ENCODE data around the gene SYT13. TPM values are rescaled to one million over a fixed set of nuclear protein-coding genes. Genes with fewer than 3 reads are reported as not detected.

The SYT13 gene
- total and polyA plus RNA-seq, 2 experiments from 2014 or later, result 1.7 to 11.5 TPM

DNA sequence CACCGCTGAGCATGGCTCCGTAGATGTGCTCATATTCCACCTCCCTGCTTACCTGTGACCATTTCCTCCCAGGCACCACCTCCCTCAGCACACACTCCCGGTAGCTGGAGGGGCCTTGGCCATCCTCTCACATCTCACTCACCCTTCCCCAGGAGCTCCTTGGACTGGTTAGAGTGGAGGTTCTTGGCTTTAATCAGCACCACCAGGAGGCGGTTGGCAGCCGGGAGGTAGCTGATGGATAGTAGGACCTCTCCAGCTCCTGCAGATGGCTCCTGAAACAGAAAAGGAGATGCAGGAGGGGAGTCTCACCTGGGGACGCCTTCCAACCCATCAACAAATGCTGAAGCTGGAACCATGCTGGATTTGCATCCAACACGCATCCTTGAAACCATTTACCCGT lies 39.9 kb downstream of the SYT13 start:
- H3K27me3 ChIP-seq, result no peaks in the 10 kb centered on the region
- no peak for TF ChIP-seq EZH2phosphoT487 (IDR thresholded peaks at IDR 0.05; ENCODE audit: low read depth, severe bottlenecking, unreplicated experiment)
- no peak for TF ChIP-seq CTCF (IDR thresholded peaks at IDR 0.05; ENCODE audit: poor library complexity)
- no peak for TF ChIP-seq EZH2 (IDR thresholded peaks at IDR 0.05; ENCODE audit: borderline replicate concordance)
- H4K20me1 ChIP-seq (ENCODE audit: insufficient read depth, poor library complexity, severe bottlenecking), result no peaks in the 10 kb centered on the region
- H3K4me2 ChIP-seq, result no peak overlapping the region
- H3K9me3 ChIP-seq (ENCODE audit: low read depth), result no peaks in the 10 kb centered on the region
- H3K27ac ChIP-seq, result no peak overlapping the region
- H3K79me2 ChIP-seq, result no peaks in the 10 kb centered on the region
- H3K36me3 ChIP-seq (replicated peaks; ENCODE audit: insufficient read depth, low read depth), result no peaks in the 10 kb centered on the region
- 94% methylated on average over 8 of the region's 8 CpGs for WGBS (ENCODE audit: low lambda C conversion rate, missing lambda C conversion rate)
- peaks cover 4% of the 10 kb centered on the region for H3K4me1 ChIP-seq (ENCODE audit: insufficient read depth)
- H2AFZ ChIP-seq, result no peak overlapping the region
- no peak overlapping the region for H3K4me3 ChIP-seq
- no peak for DNase-seq (ENCODE audit: low spot score)
- no peaks in the 10 kb centered on the region for H3K9me2 ChIP-seq (replicated peaks; ENCODE audit: insufficient read depth)

DNA sequence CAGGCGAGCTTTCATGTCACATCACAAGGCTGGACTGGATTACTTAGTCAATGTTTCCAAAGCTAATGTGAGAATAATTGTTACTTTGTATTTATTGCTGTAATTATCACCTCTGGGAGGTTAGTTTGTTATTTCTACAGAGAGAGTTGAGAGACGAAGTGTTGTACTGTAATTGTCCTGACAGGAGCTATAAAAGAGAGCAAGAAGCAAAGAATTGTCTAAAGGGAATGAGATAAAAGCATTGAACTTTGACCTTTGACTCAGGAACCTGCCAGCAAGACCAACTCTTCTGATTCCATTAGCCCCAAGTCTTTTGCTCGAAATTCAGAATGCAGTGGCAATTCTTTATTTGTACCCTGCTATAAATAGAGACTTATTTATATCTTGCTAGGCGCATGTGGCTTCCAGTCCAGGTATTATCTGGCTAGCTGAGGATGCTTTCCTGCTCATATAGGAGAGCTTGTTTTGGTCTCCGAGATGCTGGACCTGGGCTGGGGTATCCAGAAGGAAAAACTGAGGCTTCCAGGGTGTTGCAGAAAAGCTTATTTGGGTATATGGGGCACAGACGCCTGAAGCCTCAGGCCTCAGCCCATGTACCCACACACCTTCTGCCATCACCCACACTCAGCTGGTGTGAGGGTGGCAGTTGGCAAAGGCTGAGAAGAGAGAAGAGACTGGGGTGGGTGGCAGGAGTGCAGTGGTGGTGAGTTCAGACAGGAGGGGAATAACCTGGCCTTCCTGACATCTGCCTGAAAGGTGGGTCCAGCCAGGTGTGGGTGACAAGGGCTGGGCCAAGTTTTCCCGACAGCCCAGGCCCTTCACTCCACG lies 40.7 kb downstream of the SYT13 start:
- H3K79me2 ChIP-seq, result no peaks in the 10 kb centered on the region
- no peaks in the 10 kb centered on the region for H4K20me1 ChIP-seq (ENCODE audit: insufficient read depth, poor library complexity, severe bottlenecking)
- H3K27ac ChIP-seq, result peak overlapping the region; percentile 20
- no peak for TF ChIP-seq CTCF (IDR thresholded peaks at IDR 0.05; ENCODE audit: poor library complexity)
- no peak for TF ChIP-seq EZH2 (IDR thresholded peaks at IDR 0.05; ENCODE audit: borderline replicate concordance)
- TF ChIP-seq EZH2phosphoT487 (IDR thresholded peaks at IDR 0.05; ENCODE audit: low read depth, severe bottlenecking, unreplicated experiment), result no peak
- no peak overlapping the region for H3K4me3 ChIP-seq
- no peaks in the 10 kb centered on the region for H3K27me3 ChIP-seq
- peaks cover 4% of the 10 kb centered on the region for H3K4me1 ChIP-seq (ENCODE audit: insufficient read depth)
- H3K9me2 ChIP-seq (replicated peaks; ENCODE audit: insufficient read depth), result no peaks in the 10 kb centered on the region
- no peaks in the 10 kb centered on the region for H3K36me3 ChIP-seq (replicated peaks; ENCODE audit: insufficient read depth, low read depth)
- WGBS (ENCODE audit: low lambda C conversion rate, missing lambda C conversion rate), result 78% methylated on average over 8 of the region's 8 CpGs
- H3K4me2 ChIP-seq, result no peak overlapping the region
- DNase-seq (ENCODE audit: low spot score), result no peak
- H2AFZ ChIP-seq, result no peak overlapping the region
- no peaks in the 10 kb centered on the region for H3K9me3 ChIP-seq (ENCODE audit: low read depth)

DNA sequence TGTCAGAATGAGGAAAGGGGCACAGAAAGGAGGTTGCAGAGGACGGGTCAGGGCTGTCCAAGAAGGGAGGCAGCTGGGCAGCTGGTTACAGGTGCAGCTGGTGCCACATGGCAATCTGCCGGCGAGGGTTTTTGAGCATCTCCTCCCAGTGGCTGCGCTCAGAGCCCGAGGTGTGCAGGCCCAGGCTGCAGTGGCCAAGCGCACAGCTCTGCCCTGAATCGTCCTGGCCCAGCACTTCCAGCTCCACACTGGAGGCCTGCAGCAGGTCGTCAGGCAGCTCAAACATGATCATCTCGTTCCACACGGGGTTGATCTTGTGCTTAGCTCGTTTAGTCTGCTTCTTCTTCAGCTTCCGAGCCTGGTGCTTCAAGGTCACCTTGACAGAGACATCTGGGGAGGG lies 42.2 kb downstream of the SYT13 start:
- Histone ChIP-seq H3K9me3 (ENCODE audit: low read depth) (no peaks in the 10 kb centered on the region), H3K4me2 (no peak overlapping the region), H3K9me2 (replicated peaks; ENCODE audit: insufficient read depth) (no peaks in the 10 kb centered on the region), H3K4me3 (no peak overlapping the region), H3K79me2 (no peaks in the 10 kb centered on the region), H3K36me3 (replicated peaks; ENCODE audit: insufficient read depth, low read depth) (no peaks in the 10 kb centered on the region), H2AFZ (no peak overlapping the region), H4K20me1 (ENCODE audit: insufficient read depth, poor library complexity, severe bottlenecking) (no peaks in the 10 kb centered on the region), H3K4me1 (ENCODE audit: insufficient read depth) (peaks cover 4% of the 10 kb centered on the region), H3K27ac (no peak overlapping the region), H3K27me3 (no peaks in the 10 kb centered on the region)
- DNase-seq (ENCODE audit: low spot score), result no peak
- WGBS (ENCODE audit: low lambda C conversion rate, missing lambda C conversion rate), result 90% methylated on average over 12 of the region's 12 CpGs
- TF ChIP-seq EZH2phosphoT487 (IDR thresholded peaks at IDR 0.05; ENCODE audit: low read depth, severe bottlenecking, unreplicated experiment), result no peak
- no peak for TF ChIP-seq EZH2 (IDR thresholded peaks at IDR 0.05; ENCODE audit: borderline replicate concordance)
- TF ChIP-seq CTCF (IDR thresholded peaks at IDR 0.05; ENCODE audit: poor library complexity), result no peak
